Transverse colon (tissue), 4 donors: ENCODE data around the gene BAIAP2.

Experiments used
- CTCF ChIP-seq, 5 experiments: fragments of 200-600 bp in 3 of 5; fragments of 450-650 bp in 2 of 5; sonication (generic) in 3 of 5; IDR thresholded peaks; 1 replicate in 2 of 5; 2 replicates in 3 of 5; pipeline ENCODE4 v1.5.1; 2016 to 2017; ENCODE audit warnings: antibody characterized with exemption in 5 of 5, inconsistent platforms in 3 of 5, mild to moderate bottlenecking in 2 of 5, moderate library complexity in 1 of 5
- POLR2AphosphoS5 ChIP-seq, 3 donors: sonication (generic); formaldehyde crosslinking; IDR thresholded peaks; one replicate each; pipeline ENCODE4 v1.6.1; 2016; ENCODE audit warnings: antibody characterized with exemption in 3 of 3

DNA sequence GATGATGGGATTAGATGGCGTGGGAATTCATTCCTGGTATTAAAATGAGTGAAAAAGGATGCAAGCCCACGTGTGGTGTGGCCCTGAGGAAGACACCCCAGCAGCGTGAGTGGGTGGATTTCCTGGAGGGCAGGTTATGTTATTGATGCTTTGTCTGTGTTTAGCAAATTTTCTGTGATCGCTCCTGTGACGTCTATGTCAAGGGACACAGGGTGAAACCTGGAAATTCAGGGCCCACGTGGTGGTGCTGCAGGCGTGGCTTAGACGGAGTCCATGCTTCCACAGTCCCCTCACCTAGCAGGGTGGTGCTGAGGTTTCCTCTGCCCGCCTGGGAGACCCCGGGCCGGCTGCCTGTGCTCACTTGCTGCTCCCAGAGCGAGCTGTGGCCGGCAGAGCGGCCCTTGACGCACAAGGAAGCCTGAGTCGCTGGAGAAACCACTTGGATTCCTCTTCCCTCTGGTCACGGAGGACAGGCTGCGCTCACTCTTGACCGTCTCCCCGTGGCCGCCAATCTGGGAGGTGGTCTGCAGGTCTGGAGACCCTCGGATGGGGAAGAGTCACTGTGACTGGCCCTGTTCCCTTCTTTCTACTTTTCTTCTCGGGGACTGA is 23.4 kb downstream of the BAIAP2 start:
- no peak for TF ChIP-seq CTCF (IDR thresholded peaks at IDR 0.05)
- TF ChIP-seq POLR2AphosphoS5 (IDR thresholded peaks at IDR 0.05): no peak
